ENCODE results near the gene GAB2. TPM values are rescaled to one million over a fixed set of nuclear protein-coding genes. Genes with fewer than 3 reads are reported as not detected.

GAB2 gene
- total RNA-seq, 6 experiments from 2014 or later = 3.8 to 10.2 (median 4.5) TPM

GRCh38 chr11:78197816-78198215 is 219.8 kb downstream of the GAB2 start:
- no CpG with 5 or more reads among the region's 8 CpGs for WGBS (ENCODE audit: insufficient coverage, low coverage, low lambda C conversion rate, missing lambda C conversion rate)

DNA sequence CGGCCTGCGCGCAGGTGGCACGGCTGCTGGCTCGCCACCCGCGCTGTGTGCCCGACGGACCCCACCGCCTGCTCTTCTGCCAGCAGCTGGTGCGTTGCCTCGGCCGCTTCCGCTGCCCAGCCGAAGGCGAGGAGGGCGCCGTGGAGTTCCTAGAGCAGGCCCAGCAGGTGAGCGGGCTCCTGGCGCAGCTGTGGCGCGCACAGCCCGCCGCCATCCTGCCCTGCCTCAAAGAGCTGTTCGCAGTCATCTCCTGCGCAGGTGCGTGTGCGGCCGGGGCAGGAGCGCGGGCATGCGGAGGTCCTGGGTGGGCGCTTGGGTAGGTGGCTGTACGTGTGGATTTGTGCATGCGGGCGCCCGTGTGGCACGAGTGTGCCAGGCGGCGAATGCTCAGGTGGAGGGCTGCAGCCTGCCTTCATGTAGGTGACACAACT is 220.9 kb downstream of the GAB2 start:
- H3K9me3 ChIP-seq = no peaks in the 10 kb centered on the region
- no peak overlapping the region for H3K4me3 ChIP-seq
- ATAC-seq = no peak
- DNase-seq = no peak
- 87% methylated on average over 3 of the region's 40 CpGs for WGBS (ENCODE audit: insufficient coverage, low coverage, low lambda C conversion rate, missing lambda C conversion rate)
- H3K4me1 ChIP-seq = peaks cover 0 to 6% (median 2%) of the 10 kb centered on the region in 4 donors
- H3K27ac ChIP-seq = no peak overlapping the region
- peaks cover 0 to 9% (median 2%) of the 10 kb centered on the region in 4 donors for H3K36me3 ChIP-seq
- no peaks in the 10 kb centered on the region for H3K27me3 ChIP-seq
- no peak for TF ChIP-seq POLR2A (IDR thresholded peaks at IDR 0.05)
- intact Hi-C loops (cut with DNase I) = no loop called here

More at GRCh38 chr11:78197816-78198215, 219.8 kb downstream of the GAB2 start:
- peaks cover 0 to 6% (median 0%) of the 10 kb centered on the region in 4 donors for H3K4me1 ChIP-seq
- no peaks in the 10 kb centered on the region for H3K9me3 ChIP-seq
- H3K27ac ChIP-seq = no peak overlapping the region
- H3K4me3 ChIP-seq = no peak overlapping the region
- intact Hi-C loops (cut with DNase I) = no loop called here
- no peak for DNase-seq
- ATAC-seq = no peak
- H3K36me3 ChIP-seq = peaks cover 0 to 9% (median 2%) of the 10 kb centered on the region in 4 donors
- TF ChIP-seq CTCF (IDR thresholded peaks at IDR 0.05) (no peak), POLR2A (IDR thresholded peaks at IDR 0.05) (no peak)
- no peaks in the 10 kb centered on the region for H3K27me3 ChIP-seq

- Histone ChIP-seq H3K4me3 (no peak overlapping the region), H3K9me3 (no peaks in the 10 kb centered on the region), H3K27ac (no peak overlapping the region), H3K4me1 (peaks cover 0 to 6% (median 2%) of the 10 kb centered on the region in 4 donors), H3K36me3 (peaks cover 0 to 4% (median 2%) of the 10 kb centered on the region in 4 donors), H3K27me3 (no peaks in the 10 kb centered on the region)
- TF ChIP-seq CTCF (IDR thresholded peaks at IDR 0.05) (no peak), POLR2A (IDR thresholded peaks at IDR 0.05) (no peak)
- intact Hi-C loops (cut with DNase I) = no loop called here
- 100% methylated on average over 1 of the region's 60 CpGs for WGBS (ENCODE audit: insufficient coverage, low coverage, low lambda C conversion rate, missing lambda C conversion rate)
- ATAC-seq (no peak), DNase-seq (no peak)
These were observed 221.6 kb downstream of the GAB2 start for GRCh38 chr11:78195917-78196560.

DNA sequence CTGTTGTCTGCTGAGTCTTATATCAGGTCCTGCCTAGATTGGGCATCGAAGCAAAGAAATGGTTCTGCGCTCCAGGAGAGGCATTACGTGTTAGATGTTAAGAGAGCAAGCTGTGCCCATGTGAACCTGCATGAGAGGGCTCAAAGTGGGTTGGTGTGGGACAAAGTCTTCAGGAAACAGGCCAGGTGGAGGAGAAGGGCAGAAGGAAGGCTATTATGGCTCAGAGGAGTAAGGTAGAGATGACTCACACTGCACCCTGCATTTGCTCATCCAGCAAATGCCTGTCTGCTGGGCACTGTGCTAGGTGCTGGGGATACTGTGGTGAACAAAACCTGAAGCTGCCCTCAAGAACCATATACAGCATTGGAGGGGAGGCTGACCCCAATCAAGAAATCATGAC is 223.1 kb downstream of the GAB2 start:
- no peak for DNase-seq
- intact Hi-C loops (cut with DNase I) = no loop called here
- TF ChIP-seq POLR2A (IDR thresholded peaks at IDR 0.05) (no peak), CTCF (IDR thresholded peaks at IDR 0.05) (no peak)
- peak in 1 of 4 donors; percentile 10 for ATAC-seq
- Histone ChIP-seq H3K9me3 (no peaks in the 10 kb centered on the region), H3K36me3 (peaks cover 0 to 4% (median 0%) of the 10 kb centered on the region in 4 donors), H3K4me1 (peaks cover 0 to 21% (median 3%) of the 10 kb centered on the region in 4 donors), H3K27me3 (no peaks in the 10 kb centered on the region), H3K4me3 (no peak overlapping the region), H3K27ac (no peak overlapping the region)
- WGBS (ENCODE audit: insufficient coverage, low coverage, low lambda C conversion rate, missing lambda C conversion rate) = 97% methylated on average over 3 of the region's 3 CpGs

- ATAC-seq = no peak
- no peak overlapping the region for H3K27ac ChIP-seq
- intact Hi-C loops (cut with DNase I) = no loop called here
- no peaks in the 10 kb centered on the region for H3K27me3 ChIP-seq
- WGBS (ENCODE audit: insufficient coverage, low coverage, low lambda C conversion rate, missing lambda C conversion rate) = 100% methylated on average over 1 of the region's 8 CpGs
- TF ChIP-seq CTCF (IDR thresholded peaks at IDR 0.05) (no peak), POLR2A (IDR thresholded peaks at IDR 0.05) (no peak)
- DNase-seq = no peak
- H3K36me3 ChIP-seq = peaks cover 0 to 4% (median 0%) of the 10 kb centered on the region in 4 donors
- peaks cover 0 to 27% (median 6%) of the 10 kb centered on the region in 4 donors for H3K4me1 ChIP-seq
- H3K4me3 ChIP-seq = no peak overlapping the region
- no peaks in the 10 kb centered on the region for H3K9me3 ChIP-seq
These were observed 223.8 kb downstream of the GAB2 start for GRCh38 chr11:78193806-78194205.
